Measurements from ENCODE around the gene CEP85. TPM values are rescaled to one million over a fixed set of nuclear protein-coding genes. Genes with fewer than 3 reads are reported as not detected.
A peak's percentile ranks its signal among the peaks of the same experiment; 100 is the strongest.

CEP85 gene, protein sequence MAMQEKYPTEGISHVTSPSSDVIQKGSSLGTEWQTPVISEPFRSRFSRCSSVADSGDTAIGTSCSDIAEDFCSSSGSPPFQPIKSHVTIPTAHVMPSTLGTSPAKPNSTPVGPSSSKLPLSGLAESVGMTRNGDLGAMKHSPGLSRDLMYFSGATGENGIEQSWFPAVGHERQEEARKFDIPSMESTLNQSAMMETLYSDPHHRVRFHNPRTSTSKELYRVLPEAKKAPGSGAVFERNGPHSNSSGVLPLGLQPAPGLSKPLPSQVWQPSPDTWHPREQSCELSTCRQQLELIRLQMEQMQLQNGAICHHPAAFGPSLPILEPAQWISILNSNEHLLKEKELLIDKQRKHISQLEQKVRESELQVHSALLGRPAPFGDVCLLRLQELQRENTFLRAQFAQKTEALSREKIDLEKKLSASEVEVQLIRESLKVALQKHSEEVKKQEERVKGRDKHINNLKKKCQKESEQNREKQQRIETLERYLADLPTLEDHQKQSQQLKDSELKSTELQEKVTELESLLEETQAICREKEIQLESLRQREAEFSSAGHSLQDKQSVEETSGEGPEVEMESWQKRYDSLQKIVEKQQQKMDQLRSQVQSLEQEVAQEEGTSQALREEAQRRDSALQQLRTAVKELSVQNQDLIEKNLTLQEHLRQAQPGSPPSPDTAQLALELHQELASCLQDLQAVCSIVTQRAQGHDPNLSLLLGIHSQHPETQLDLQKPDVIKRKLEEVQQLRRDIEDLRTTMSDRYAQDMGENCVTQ
- 23.0 TPM for polyA plus RNA-seq (ENCODE audit: insufficient read length)

GRCh38 chr1:26233903-26234643 is at the start of gene CEP85:
Gene CEP85 (plus strand): TSS chr1:26234200. CDS start chr1:26239784, 5,584 bp downstream.
- DNase-seq: peak; percentile 95

DNA sequence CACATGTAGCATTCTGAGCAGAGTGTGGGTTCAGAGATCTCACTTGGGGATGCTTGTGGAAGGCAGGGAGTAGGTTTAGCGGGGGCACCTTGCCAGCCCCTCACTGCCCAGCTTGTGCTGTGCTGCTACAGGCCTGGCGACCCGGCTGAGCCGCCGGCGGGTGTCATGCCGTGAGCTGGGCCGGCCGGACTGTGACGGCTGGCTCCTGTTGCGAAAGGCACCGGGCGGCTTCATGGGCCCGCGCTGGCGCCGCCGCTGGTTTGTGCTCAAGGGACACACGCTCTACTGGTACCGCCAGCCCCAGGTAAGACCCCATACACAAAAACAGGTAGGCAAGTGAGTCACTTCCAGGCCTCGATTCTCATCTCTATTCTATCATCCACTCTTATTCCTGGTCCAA is 49.1 kb upstream of the CEP85 start:
- no peak for DNase-seq

- DNase-seq: no peak
Observed at GRCh38 chr1:26187882-26188281, 46.1 kb upstream of the CEP85 start.

DNA sequence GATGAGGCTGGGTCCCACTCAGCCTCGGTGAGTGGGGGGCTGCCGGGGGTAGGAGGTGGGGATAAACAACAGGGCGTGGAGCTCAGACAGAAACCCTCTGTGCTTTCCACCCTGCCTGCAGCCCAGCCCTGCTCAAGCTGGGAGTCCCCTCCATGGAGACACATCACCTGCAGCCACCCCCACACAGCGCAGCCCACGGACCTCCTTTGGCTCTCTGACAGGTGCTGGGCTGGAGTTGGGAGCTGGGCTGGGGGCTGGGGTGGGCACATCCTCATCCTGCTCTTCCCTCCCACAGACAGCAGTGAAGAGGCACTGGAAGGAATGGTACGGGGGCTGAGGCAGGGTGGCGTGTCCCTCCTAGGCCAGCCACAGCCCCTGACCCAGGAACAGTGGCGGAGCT is 45.5 kb upstream of the CEP85 start:
- no peak for DNase-seq

DNA sequence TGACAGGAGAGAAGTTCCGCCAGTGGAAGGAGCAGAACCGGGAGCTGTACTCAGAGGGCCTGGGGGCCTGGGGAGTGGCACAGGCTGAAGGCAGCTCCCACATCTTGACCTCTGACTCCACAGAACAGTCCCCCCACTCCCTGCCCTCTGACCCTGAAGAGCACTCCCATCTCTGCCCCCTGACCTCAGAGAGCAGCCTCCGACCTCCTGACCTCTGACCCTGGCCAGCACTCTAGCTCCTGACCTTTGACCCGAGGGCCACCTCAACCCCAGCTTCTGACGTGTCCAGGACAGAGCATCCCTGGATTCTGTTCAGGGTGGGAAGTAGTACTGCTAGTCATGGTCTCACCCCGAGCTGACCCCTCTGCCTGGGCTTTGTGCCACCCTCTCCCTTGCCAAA is 44.7 kb upstream of the CEP85 start:
- DNase-seq: no peak

DNA sequence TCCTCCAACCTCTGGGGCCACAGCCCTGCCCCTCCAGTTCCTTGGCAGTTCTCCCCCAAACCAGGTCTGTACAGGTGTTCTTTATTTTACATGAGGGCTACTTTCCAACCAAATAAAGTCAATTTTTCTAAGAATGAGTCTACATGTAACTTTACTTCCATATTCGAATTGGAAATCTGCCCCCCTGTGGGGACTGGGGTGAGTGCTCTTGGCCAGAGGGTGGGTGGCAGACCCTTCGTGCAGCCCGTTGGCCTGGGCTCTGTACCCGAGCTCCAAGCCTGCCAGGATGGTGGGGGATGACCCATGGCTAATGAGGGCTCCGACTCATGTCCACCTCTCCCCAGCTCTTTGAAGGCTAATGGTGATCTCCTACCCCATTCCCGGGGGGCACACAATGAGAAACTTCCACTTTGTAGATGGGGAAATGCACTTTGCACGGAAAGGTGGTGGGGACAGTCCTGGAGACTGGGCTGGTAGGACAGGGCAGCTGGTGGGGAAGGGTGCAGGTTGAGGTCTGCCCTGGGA is 44.2 kb upstream of the CEP85 start:
- DNase-seq: no peak

GRCh38 chr1:26190373-26190987 is 43.5 kb upstream of the CEP85 start, which contains the start of gene CATSPER4:
Gene CATSPER4 (plus strand): TSS chr1:26190602. CDS start chr1:26190628, 26 bp downstream.
- DNase-seq: no peak

GRCh38 chr1:26191739-26192138 is 42.3 kb upstream of the CEP85 start:
- no peak for DNase-seq

DNA sequence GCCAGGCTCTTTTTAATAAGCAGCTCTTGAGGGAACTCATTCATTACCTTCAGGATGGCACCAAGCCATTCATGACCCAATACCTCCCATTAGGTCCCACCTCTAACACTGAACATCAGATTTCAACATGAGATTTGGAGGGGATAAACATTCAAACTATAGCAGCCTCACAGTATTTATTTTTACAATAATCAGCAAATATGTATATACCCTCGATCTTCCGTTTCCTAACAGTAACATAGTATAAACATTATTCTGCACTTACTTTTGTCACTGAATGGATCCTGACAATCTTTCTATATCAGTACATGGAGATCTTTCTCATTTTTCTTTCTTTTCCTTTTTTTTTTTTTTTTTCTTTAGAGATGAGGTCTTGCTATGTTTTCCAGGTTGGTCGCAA is 38.2 kb upstream of the CEP85 start:
- DNase-seq: no peak

GRCh38 chr1:26197301-26197700 is 36.7 kb upstream of the CEP85 start:
- DNase-seq: no peak

- DNase-seq: no peak
Observed at GRCh38 chr1:26197813-26198212, 36.2 kb upstream of the CEP85 start.

GRCh38 chr1:26200413-26200812 is 33.6 kb upstream of the CEP85 start:
- DNase-seq: no peak

GRCh38 chr1:26203642-26204318 is 30.2 kb upstream of the CEP85 start:
- no peak for DNase-seq

- DNase-seq: no peak
Observed at GRCh38 chr1:26210147-26210870, 23.7 kb upstream of the CEP85 start.

DNA sequence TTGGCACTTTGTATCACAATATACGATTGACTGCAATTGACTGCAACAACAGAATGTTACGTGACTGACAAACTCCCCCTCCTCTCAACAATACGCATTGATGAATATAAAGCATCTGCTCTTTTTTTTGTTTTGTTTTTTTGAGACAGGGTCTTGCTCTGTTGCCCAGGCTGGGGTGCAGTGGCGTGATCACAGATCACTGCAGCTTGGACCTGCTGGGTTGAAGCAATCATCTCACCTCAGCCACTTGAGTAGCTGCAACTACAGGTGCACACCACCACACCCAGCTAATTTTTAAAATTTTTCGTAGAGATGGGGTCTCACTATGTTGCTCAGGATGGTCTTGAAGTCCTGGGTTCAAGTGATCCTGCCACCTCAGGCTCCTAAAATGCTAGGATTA is 21.3 kb upstream of the CEP85 start:
- DNase-seq: no peak

DNA sequence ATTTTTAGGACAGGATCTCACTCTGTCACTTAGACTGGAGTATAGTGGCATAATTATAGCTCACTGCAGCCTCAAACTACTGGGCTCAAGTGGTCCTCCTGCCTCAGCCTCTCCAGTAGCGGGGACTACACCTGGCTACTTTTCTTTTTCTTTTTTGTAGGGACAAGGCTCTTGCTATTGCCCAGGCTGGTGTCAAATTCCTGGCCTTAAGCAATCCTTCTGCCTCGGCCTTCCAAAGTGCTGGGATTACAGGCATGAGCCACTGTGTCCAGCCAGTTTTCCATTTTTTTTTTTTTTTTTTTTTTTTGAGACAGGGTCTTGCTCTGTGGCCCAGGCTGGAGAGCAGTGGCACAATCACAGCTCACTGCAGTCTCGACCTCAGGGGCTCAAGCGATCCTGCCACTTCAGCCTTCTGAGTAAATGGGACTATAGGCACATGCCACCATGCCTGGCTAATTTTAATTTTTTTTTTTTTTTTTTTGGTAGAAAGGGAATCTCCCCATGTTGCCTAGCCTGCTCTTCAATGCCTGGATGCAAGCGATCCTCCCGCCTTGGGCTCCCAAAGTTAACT is 20.6 kb upstream of the CEP85 start:
- DNase-seq: no peak

DNA sequence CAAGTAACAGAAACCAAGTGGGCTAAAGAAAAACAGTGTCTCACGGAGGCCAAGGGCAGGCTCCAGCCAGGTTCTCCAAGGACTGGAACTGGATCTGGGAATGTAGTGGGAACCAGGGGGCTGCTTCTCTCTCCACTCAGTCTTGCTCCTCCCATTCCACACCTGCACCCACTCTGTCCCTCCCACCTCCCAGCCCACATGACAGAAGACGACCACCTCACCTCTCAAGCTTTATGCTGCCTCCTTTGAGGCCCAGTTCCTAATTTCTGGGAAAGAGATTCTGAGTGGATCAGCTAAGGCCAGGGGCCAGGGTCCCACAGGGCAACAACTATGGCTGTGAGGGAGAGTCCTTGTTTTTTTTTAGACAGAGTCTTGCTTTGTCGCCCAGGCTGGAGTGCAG is 18.8 kb upstream of the CEP85 start:
- DNase-seq: no peak

DNA sequence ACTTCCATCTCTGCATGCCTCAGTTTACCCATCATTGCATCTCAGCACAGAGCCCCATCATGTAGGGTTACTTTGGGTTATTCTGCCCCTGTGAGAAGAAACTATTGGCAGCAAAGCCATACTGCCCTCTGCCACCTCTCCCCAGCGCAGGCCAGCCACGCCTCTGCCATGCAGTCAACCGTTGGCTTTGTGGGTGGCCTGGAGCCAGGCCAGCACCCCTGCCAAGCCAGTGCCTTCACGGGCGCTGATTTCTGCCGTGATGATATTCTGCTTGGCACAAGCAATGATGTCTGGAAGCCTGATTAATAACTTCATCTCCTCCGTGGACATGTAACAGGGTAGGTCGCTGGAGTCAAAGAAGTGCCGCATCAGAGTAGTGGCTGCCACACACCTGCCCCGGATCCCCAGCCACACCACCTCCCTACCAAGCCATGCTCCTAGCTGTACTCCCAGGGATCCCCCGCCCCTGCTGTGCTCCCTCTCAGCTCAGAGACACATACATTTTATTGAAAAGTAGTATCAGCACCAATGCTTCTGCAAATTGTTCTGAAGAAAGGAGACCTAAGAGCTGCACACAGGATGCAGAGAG is 15.0 kb upstream of the CEP85 start:
- DNase-seq: no peak

GRCh38 chr1:26220199-26220912 is 13.6 kb upstream of the CEP85 start:
- DNase-seq: no peak

- no peak for DNase-seq
Observed at GRCh38 chr1:26221094-26221493, 12.9 kb upstream of the CEP85 start.

Measured in hindlimb muscle (tissue), 1 donor.